Activated T-helper 1 cell treated with Interleukin-2 at 50 U/mL for 16 hours (primary cell): ENCODE measurements around the gene INTS6L.
"Not testable (repeated sequence)": the region's sequence is repeated elsewhere in the genome, so short reads cannot be mapped to it uniquely, and the experiment has no call there.

ENCODE experiments used
- DNase-seq: peaks from one replicate; pipeline ENCODE4 v3.0.0-alpha.2; 2020; ENCODE audit warnings: low read depth

INTS6L gene

DNA sequence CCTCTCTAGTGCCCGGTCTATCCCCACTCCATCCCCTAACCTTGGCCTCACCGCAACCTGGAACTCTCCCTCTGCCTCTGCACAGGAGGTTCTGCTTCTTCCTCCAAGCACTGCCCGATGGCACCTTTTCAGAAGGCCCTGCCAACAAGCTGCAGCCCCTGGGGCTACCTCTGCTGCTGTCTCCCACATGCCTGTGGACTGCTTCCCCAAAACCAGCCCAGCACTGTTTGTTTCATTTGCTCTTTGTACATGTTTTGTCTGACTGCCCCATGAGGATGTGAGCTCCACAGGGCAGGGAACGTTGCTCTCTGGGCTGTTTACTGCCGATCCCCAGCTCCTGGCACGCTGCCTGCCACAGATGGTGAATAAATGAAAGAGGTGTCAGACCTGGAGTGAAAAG lies 85.4 kb downstream of the INTS6L start:
- DNase-seq = no peak

DNA sequence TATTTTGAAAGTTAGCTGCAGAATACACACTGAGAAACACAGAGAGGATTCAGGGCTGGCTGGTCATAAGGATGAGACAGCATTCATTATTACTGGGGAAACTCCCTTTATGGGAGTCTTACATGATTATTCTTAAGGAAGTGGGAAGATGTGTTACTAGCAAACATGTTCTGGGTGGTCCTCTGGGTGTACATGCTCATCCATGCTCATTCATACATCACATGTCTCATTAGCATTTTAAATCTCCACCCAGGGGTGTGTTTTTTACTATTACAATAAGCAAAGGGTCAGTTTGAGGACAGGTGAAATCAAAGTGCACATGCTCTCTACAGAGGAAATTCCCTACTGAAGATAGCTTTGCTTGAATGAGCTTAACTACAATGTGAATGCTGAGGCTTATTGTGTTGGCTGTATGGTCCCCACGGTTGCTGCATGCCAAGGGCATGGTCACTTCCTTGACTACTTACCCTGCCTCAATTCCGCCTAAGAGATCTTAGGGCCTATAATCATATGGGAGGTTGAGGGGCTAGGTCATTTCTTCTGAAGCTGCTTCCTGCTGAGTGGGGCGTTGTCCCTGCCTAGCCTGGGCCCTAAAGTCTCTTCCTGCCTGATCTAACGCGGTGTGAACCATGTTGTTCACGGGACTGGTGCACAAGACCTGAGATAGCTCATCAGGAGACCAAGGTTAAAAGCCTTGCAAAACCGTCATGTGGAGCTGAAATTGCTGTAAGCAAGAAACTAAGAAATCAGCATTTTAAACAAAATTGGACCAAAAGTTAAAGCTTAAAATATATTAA lies 104.1 kb downstream of the INTS6L start:
- not testable (repeated sequence) for DNase-seq

DNA sequence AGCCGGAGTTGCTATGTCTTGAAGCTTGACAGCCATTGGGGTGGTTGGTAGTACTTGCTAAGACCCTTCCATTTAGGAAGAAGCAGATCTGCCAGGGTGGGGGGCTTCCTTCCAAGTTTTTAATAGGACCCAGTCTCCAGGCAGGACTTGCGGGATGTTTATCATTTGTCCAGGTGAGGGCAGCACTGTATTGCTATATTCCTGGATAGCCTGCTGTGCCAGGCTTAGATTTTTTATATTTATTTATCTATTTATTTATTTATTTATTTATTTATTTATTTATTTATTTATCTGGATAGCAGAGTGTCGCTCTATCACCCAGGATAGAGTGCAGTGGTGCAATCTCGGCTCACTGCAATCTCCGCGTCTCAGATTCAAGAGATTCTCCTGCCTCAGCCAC lies 105.5 kb downstream of the INTS6L start:
- no peak for DNase-seq

DNA sequence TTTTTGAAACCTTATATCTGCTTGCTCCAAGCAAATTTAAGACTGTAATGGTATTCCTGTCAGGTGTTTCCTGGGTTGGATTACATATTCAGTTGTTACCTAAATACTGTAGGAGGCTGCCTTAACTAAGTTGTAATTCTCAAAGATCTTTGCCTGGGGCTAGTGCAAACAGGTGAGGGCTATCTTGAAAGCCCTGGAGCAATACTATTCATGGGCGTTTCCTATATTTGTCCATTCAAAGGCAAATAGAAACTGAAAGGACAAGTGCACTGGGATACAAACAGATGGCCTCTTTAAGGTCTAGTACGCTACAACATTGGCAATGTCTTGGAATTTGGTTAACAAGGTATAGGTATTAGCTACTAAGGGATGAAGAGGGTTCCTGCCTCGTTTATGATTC lies 108.9 kb downstream of the INTS6L start:
- DNase-seq = no peak
